HL-60/S4 treated with retinoic acid at 250 ng/mL for 4 days and 3 days (cell line): ENCODE data around the gene SOHLH1.
"Not testable (repeated sequence)": the region's sequence is repeated elsewhere in the genome, so short reads cannot be mapped to it uniquely, and the experiment has no call there.

Source experiments
- in situ Hi-C: fragments of 300-500 bp; cut with MboI; formaldehyde crosslinking; loops from 2 replicates; pipeline ENCODE4 v1.7.0; 2022; ENCODE audit warnings: low sequenced_read_pairs

Gene SOHLH1

DNA sequence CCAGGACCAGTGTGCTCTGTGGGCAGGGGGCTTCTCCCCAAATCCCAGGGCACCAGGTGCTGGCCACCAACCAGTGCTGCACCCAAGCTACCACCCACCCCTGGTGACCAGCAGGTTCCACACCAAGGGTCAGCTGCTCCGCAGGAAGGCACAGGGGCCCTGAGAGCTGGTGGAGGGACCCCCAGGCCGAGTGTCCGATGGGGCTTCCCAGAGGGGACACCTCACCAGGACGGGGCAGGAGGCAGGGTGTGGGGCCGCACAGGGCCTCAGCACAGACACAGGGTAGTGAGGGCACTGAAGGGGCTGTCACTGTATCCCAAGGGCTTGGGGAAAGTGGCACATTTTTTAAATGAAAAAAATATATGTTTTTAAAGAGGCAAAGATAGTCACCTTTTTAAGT, 18.1 kb downstream of the SOHLH1 start:
- in situ Hi-C loops = no loop called here

DNA sequence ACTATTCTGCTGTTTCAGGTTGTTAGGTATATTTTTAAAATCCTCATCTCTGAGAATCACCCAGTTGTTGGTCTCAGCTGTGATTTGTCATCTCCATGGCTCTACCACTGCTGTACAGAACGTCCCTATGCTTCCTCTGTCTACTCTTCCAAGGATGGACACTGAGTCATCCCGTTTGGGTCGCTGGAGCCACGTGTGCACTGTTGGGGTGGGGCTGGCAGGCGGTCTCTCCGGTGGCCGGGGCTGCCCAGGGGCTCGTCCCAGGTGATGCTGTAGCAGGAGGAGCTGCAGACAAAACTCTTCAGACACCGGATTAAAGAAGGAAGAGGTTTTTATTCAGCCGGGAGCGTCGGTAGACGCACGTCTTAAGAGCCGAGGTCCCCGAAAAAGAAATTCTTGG, 19.2 kb downstream of the SOHLH1 start:
- in situ Hi-C loops = no loop called here

DNA sequence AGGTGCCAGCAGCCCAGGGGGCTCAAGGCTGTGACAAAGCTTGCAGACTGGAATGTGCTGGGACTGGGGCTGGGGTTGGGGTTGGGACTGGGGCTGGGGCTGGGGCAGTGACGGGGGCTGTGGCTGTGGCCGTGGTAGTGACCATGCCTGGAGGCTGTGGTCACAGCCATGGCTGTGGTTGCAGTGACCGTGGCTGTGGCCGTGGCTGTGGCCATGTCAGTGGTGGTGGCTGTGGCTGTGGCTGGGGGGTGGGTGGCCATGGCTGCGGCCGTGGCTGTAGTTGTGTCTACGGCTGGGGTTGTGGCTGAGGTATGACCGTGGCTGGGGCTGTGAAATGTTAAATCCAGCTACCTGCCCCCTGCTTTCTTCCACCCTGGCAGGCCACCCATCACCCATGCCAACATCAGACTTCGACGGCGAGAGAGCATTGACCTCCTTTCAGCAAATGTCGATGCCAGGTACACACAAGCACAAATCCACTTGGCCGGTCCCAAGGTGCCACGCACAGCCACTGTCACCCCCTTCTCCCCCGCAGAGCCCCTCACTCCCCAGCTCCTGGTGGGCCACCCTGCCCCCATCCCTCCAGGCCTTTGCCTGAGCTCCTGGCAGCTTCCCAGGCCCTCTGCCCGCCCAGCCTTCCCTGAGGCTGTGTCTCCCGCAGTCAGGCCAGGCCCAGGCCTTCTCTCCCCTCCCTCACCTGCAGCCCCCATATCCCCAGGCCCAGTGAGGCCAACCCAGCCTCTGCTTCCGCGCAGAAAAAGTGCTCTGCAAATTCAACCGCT, 20.9 kb downstream of the SOHLH1 start:
- in situ Hi-C loops = no loop called here

DNA sequence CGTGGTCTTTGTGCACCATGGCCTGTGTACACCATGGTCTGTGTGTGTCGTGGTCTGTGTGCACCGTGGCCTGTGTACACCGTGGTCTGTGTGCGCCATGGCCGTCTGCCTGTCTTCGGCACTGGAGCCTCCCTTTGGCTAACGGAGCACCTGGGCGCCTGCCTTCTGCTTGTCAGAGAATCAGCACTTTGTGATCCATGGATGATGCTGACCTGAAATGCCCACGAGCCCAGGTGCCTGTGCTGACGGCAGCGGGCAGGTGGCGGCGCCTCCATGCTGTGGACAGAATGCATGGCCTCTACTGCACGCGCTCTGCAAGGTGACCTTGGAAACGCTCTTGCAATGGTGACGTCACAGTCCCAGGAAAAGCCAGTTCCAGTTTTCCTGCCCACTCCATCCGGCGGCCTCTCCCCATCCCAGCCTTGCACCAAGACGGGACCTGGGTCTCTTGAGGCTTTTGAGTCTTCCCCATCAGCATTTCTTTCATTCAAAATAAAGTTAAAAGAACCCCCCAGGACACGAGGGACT, 21.6 kb downstream of the SOHLH1 start:
- in situ Hi-C loops = no loop called here

DNA sequence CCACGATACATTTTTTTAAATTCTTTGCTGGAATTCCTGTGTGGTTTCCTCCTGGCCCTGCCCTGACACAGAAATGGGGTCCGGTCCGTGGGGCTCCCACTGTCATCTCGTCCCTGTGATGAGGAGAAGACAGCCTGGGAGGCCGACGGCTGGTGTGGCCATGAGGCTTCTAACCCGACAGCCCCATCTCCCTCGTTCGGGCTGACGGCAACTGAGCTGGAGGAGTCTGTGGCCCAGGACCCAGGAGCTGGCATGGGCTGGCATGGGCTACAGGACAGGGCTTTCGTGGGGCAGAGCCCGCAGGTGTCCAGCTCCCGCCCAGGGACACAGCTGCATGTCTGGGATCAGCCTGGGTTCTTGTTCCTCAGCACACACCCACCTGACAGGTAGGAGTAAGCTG, 22.4 kb downstream of the SOHLH1 start:
- in situ Hi-C loops = no loop called here

DNA sequence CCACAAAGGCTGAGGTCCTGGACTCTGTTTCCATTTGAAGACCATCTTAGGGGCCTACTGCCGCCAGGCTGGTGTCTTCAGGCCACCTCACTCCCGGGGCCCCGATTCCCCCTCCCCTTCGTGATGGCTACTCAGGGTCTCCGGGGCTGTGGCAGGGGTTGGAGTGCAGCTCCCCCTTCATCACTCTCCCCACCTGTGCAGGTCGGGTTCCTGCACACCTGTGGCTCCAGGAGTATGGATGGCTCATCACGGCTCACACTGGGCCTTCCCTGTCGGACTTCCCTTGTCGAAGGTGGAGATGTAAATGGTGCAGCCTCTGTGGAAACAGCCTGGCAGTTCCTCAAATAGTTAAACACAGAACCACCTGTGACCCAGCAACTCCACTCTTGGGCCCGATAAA, 24.3 kb downstream of the SOHLH1 start:
- in situ Hi-C loops = no loop called here

DNA sequence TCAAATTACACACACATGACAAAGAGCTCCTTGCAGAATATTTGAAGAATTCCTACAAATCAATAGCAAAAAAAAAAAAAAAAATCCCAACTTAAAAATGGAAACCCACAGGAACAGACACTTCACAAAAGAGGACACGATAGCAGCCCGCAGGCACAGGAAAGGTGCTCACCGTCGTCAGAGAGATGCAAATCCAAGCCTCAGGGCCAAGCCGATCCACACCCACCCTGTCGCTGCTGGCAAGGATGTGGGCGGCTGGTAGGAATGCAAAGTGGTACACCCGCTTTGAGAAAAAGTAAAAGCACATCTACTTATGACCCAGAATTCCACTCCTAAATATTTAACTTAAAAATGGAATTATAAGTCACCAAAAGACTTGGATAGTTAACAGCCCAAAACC, 25.3 kb downstream of the SOHLH1 start:
- in situ Hi-C loops = no loop called here

DNA sequence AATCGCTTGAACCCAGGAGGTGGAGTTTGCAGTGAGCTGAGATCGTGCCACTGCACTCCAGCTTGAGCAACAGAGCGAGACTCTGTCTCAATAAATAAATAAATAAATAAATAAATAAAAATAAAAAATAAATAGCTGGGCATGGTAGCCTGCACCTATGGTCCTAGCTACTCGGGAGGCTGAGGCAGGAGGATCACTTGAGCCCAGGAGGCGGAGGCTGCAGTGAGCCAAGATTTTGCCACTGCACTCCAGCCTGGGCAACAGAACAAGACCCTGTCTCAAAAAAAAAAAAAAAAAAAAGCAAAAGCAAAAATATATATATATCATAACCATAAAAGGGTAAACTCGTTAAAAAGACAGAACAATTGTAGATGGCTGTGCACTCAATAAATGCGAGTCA, 26.5 kb downstream of the SOHLH1 start:
- in situ Hi-C loops = not testable (repeated sequence)

DNA sequence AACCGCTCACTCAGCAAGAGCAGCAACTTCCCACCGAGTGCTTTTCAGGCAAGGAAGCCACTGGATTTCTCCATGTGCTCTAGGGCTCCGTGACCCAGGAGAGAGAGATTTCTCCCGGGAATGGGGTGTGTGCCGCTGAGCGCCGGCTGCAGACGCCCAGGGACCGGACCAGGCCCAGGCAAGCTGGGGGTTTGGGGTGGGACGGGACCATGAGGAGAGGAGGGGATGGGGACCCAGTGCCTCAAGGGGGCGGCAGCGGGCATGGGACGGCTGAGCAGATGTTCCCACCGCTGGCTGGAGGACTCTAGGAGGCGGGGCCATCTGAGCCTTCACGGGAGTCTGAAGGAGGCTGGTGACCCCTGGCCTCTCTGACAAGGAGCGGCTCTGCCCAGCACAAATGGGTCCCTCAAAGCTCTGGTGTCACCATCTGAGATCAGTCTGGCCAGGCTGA, 27.7 kb downstream of the SOHLH1 start:
- in situ Hi-C loops = no loop called here

DNA sequence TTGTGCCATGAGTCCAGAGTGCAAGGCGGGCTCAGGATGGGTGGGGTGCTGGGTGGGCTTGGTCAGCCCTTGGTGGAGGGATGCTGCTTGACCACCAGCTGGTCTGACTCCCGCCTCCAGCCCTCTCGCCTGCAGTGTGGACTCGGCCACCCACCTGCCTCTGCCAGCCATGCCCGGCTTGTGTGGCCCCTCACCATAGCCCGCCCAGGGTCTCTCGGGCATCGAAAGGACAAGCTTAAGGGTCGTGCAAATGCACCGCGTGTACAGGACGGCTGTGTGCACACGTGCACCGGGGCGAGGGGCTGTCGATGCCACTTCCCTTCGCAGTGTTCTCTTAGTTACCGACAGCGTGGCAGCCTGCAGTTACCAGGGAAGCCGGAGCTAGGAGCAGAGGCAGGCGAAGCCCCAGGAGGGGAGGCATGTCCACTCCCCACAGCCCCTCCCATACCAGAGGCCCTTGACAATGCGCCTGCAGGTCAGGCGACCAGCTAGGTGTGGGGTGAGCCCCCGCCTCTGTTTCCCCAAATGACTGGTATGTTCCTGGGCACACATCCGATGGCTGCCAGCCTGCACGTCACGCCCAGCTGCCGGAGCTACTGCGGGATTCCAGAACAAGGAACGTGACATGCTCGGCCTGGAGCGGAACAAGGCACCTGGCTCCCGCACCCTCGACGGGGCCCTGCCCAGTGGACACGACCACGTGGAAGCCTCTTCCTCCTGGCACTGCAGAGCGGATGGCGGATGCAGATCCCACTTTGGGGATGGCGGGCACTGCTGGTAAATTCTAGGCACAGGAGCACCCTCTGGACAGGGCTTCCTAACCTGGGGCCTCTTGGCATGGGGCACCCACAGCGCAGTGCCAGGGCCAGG, 28.3 kb downstream of the SOHLH1 start:
- in situ Hi-C loops = no loop called here

DNA sequence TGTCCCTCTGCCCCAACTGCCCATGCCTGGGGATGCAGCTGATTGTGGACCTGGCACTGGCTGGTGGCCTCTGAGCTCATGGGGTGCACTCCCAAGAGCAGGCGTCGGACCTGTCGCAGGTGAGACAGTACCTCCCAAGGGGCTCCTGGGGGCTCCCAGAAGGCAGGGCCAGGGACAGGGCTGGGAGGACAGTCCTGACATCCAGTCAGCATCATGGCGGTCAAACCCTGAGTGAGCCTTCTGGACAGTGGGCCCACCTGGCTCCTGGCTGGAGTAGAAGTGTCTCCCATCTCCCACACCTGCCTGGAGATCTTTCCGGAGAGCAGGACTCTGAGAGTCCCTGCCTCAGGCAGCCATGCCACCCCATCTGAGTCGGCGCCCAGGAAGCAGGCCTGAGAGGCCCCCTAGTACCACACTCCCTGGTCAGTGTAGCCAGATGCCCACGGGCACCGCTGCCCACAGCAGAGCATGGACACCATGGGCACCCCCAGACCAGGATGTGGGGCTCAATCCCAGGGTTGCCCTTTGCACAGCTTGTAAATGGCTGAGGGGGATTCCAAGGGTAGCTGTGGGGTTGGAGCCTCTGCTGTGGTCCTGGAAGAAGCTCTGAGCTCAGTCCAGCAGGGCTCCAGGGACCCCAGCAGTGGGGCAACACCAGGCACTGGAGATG, 29.5 kb downstream of the SOHLH1 start:
- in situ Hi-C loops = no loop called here

DNA sequence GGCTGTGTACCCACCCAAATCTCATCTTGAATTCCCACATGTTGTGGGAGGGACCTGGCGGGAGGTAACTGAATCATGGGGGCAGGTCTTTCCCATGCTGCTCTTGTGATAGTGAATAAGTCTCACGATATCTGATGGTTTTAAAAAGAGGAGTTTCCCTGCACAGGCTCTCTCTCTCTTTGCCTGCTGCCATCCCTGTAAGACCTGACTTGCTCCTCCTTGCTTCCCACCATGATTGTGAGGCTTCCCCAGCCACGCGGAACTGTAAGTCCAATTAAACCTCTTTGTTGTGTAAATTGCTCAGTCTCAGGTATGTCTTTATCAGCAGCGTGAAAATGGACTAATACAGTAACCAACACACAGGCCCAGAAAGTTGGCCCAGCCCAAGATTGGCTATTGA, 30.3 kb downstream of the SOHLH1 start:
- in situ Hi-C loops = not testable (repeated sequence)

DNA sequence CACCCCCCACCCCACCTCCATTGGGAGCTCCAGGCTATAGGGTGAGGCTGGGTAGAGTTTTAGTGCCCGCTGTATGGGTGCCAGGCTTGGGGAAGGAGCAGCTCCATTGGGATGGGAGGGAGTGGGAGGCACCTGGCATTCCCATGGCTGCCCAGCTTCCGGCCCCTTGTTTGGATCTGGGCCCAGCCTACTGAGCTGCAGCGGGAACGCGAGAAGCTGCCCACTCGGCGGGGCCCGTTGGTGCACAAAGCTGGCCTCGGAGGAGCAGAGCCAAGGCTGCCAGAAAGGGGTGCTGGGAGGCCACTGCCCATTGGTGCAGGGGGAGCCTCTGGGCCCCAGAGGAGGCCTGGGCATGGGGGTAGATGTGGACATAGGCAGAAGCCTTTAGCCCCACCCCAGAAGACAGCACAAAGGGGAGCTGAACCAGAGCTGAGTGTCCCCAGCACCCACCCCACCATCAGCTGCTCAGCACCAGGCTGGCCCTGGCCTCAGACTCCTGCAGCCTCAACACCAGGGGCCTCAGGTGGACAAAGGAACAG, 31.7 kb downstream of the SOHLH1 start:
- in situ Hi-C loops = no loop called here

DNA sequence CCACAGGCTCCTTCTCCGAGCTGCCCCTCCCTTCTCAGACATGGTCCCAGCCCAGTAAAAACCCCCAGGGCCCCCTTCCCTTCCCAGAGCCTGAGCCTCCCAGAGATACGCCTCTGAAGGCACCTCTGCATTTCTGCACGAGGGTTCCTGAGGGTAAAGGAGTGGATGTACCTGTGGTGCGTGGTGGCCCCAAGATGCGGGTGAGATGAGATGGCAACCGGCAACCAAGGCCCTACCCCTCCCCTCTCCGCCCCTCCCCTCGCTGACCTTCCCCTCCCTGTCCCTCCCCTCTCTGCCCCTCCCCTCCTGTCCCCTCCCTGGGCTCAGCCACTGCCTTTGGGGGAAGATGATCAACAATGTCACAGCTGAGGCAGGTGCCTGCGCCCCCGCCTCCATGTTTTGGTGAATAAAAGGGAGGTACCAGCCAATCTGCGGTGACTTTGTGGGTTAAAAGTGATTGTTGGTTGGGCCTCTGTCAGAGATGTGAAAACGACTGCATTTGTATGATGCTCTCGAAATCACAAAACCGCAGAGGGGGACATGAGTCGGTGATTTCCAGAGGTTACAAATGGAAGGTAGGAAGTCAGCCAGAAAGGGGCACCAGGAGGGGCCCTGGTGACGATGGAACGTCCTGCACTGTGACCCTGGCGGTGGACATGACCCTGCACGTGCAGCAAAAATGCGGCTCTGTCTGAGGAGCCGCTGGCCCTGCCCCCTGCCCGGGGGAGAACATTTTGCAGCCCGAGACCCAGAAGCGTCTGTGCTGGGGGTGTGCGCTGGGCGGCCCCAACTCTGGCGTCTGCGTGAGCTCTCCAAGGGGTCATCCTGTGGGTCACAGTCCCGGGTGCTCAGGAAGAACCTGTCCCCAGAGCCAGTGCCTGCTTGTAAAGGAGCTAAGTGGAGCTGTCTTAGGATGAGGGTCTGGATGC, 32.5 kb downstream of the SOHLH1 start:
- in situ Hi-C loops = no loop called here

DNA sequence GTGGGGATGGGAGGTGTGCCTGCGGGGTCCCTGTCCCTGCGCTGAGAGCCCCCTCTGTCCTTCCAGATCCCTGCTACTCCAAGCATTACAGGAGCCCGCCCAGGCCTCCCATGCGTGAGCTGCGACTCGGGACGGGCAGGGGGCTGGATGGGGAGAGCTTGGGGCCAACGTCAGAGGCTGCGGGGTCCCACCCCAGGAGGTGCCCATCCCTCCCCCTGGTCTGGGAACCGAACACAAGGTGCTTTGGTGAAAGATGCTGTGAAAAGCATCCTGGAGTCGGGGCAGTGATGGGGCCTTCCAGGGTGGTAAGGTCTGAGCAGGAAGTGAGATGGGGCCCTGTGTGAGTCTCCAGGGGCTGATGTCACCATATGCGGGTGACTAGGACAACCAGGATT, 33.5 kb downstream of the SOHLH1 start:
- in situ Hi-C loops = no loop called here

DNA sequence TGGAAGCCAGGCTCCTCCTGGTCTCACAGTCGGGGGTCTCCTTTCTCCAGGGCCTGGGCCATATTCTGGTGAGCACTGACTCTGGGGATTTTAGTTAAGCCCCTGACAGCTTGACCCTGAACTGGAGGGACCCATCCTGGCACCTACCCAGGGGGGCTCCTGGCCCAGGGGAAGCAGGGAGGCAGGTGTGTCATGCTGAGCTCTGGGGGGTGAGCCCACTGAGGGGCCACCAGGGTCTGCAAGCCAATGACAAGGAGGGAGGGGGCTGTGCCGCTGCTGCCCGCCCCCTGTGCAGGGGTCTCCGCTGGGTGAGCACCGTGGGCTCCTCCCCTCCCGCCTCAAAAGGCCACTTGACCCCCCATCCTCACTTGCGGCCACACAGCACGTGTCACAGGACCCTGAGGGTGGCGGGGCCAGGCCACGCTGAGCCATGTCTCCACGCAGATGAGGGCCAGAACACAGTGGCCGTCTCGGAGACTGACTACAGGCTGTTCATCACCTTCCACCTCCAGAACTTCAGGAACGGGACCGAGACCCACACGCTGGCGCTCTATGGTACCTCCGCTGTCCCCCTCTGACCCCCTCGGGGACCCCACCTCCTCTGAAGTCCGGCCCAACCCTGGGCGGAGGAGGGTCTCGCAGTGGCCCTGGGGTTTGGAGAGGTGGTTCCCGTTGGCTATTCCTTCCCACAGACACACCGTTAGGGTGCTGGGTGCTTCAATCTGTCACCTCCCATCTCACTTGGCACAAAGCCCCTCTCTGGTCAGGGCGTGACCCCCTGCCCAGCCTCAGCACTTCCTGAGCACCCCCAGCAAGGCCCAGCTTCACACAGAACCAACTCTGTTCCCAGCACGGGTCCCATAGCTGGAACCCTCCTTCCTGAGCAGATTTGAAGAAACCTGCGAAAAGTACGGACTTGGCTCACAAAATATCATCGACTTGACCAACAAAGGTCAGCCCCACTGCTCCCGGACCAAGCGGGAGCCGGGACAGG, 34.2 kb downstream of the SOHLH1 start:
- in situ Hi-C loops = no loop called here

DNA sequence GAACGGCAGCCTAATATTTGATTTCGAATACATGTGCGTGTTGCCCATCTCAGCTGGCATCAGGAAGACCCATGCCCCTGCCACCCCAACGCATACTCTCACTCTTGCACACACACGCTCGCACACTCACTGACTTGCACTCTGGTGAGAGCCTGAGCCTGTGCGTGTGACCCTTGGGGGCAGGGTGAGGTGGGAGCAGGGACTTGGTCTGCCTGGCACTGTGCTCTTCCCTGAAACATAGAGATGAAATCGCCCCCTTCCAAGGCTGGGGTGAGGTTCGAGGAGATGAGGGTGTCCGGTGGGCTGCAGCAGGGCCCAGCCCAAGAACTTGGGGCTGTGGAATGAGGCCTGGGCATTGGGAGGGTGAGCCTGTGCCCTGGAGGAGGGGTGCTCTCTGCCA, 35.0 kb downstream of the SOHLH1 start:
- in situ Hi-C loops = no loop called here

DNA sequence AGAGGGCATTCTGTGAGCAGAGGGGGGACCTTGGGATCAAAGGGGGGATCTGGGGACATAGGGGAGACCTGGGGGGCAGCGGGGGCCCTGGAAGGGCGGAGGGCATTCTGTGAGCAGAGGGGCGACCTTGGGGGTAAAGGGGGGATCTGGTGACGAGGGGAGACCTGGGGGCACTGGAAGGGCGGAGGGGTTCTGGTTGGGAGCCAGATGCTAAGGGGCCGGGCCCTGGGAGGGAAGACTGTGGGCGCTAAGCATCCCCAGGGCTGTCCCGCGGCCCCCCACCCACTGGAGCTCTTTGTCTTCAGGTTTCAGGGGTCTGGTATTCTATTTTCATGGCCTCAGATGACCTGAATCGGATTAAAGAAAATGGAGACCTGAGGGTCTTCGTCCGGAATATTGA, 35.4 kb downstream of the SOHLH1 start:
- in situ Hi-C loops = no loop called here

DNA sequence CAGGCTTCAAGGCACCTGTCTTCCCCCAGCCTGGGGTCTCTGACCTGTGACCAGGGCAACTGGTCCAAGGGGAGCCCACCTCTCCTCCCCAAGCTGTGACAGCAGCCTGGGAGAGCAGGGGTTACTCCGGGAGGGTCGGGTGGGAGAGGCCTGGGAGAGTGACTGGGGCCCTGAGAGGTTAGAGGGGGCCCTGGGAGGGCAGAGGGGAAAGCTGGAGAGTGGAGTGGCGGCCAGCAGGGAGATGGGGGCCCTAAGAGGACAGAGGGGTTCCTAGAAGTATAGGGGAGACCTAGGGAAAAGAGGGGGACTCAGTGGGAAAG, 35.9 kb downstream of the SOHLH1 start:
- in situ Hi-C loops = no loop called here
